Vagina (tissue), 2 donors: ENCODE measurements around the gene ZNF280D. TPM values are rescaled to one million over a fixed set of nuclear protein-coding genes. Genes with fewer than 3 reads are reported as not detected.

Source experiments
- DNase-seq, 2 donors: peaks; one replicate each; pipeline ENCODE4 v3.0.0-alpha.2; 2017; ENCODE audit errors: extremely low spot score in 2 of 2
- H3K27ac ChIP-seq: fragments of 200-600 bp; sonication (generic); one replicate; pipeline ENCODE4 v1.5.1; 2019
- H3K27me3 ChIP-seq: fragments of 200-600 bp; sonication (generic); one replicate; pipeline ENCODE4 v1.5.1; 2019
- H3K36me3 ChIP-seq, 2 donors: fragments of 200-600 bp; sonication (generic); one replicate each; pipeline ENCODE4 v1.5.1; 2017 to 2019
- H3K4me1 ChIP-seq: fragments of 200-600 bp; sonication (generic); one replicate; pipeline ENCODE4 v1.5.1; 2019
- H3K4me3 ChIP-seq, 2 donors: fragments of 200-600 bp; sonication (generic); 1 replicate in 1 of 2; 2 replicates in 1 of 2; pipeline ENCODE4 v1.5.1; 2016 to 2019
- H3K9me3 ChIP-seq: fragments of 200-600 bp; sonication (generic); one replicate; pipeline ENCODE4 v1.5.1; 2019
- POLR2A ChIP-seq, 2 donors: fragments of 450-650 bp; IDR thresholded peaks; one replicate each; pipeline ENCODE4 v1.6.1; 2017; ENCODE audit warnings: antibody characterized with exemption in 2 of 2, mild to moderate bottlenecking in 2 of 2, moderate library complexity in 2 of 2
- POLR2AphosphoS5 ChIP-seq, 2 donors: sonication (generic); formaldehyde crosslinking; IDR thresholded peaks; one replicate each; pipeline ENCODE4 v1.9.0; 2017; ENCODE audit warnings: antibody characterized with exemption in 2 of 2, mild to moderate bottlenecking in 2 of 2, low read depth in 1 of 2; ENCODE audit not compliant: insufficient read depth in 1 of 2
- intact Hi-C: fragments of 100-400 bp; cut with DNase I; formaldehyde crosslinking; loops from one replicate; pipeline ENCODE4 v1.15.1; 2023
- total RNA-seq: library from RNA; depleted of rRNA; stranded (reverse); fragments of >200 nt; gene quantifications from one replicate; pipeline ENCODE4 v1.2.3, GENCODE V29; 2016
- TF ChIP-seq, protein P1 (sequence below), 3 experiments: fragments of 450-650 bp in 2 of 3; fragments of 200-600 bp in 1 of 3; sonication (generic) in 1 of 3; IDR thresholded peaks; one replicate each; pipeline ENCODE4 v1.5.1; 2017 to 2019; ENCODE audit warnings: antibody characterized with exemption in 3 of 3, mild to moderate bottlenecking in 2 of 3, moderate library complexity in 2 of 3

The ZNF280D gene
- total RNA-seq, 1 donor from 2014 or later = 57.9 TPM

DNA sequence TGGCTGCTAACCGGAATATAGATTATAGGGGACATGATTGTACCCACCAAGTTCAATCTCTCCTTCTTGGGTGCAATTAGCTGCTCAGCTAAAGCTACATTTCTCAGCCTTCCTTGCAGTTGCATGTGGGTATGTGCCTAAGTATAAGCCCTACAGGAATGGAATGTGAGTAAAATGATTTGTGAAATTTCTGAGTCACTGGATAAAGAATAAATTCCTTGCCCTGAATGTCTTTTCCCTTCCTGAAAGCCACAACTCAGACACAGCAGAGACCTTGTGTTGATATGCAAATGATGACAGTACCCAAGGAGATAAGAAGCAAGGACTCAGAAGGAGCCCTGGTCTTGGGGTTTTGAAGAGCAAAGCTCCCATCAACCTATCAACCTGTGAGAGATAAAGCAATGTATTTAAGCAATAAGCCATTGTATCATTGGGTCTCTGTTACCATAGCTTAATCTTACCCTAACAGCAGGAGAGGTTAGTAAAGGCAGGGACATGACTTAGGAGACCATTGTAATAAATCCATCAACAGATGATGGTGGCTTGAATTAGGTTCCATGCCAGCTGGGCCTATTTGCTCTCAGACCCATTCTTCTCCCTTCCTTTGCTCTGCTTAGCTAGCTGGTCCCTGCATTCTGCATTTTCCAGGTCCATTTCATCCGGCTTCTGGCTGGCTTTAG, 25.6 kb upstream of the ZNF280D start:
- DNase-seq = no peak
- peak overlapping the region; percentile 42 for H3K27ac ChIP-seq
- TF ChIP-seq, protein P1, sequence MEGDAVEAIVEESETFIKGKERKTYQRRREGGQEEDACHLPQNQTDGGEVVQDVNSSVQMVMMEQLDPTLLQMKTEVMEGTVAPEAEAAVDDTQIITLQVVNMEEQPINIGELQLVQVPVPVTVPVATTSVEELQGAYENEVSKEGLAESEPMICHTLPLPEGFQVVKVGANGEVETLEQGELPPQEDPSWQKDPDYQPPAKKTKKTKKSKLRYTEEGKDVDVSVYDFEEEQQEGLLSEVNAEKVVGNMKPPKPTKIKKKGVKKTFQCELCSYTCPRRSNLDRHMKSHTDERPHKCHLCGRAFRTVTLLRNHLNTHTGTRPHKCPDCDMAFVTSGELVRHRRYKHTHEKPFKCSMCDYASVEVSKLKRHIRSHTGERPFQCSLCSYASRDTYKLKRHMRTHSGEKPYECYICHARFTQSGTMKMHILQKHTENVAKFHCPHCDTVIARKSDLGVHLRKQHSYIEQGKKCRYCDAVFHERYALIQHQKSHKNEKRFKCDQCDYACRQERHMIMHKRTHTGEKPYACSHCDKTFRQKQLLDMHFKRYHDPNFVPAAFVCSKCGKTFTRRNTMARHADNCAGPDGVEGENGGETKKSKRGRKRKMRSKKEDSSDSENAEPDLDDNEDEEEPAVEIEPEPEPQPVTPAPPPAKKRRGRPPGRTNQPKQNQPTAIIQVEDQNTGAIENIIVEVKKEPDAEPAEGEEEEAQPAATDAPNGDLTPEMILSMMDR (IDR thresholded peaks at IDR 0.05) = no peak
- no peak for TF ChIP-seq POLR2A (IDR thresholded peaks at IDR 0.05)
- no peak overlapping the region for H3K4me3 ChIP-seq
- peaks cover 47% of the 10 kb centered on the region for H3K4me1 ChIP-seq
- H3K9me3 ChIP-seq = no peaks in the 10 kb centered on the region
- intact Hi-C loops = no loop called here
- H3K36me3 ChIP-seq = no peaks in the 10 kb centered on the region
- no peaks in the 10 kb centered on the region for H3K27me3 ChIP-seq

- Histone ChIP-seq H3K27me3 (no peaks in the 10 kb centered on the region), H3K9me3 (no peaks in the 10 kb centered on the region), H3K27ac (peak overlapping the region; percentile 42), H3K4me1 (peaks cover 37% of the 10 kb centered on the region), H3K4me3 (no peak overlapping the region), H3K36me3 (no peaks in the 10 kb centered on the region)
- TF ChIP-seq POLR2AphosphoS5 (IDR thresholded peaks at IDR 0.05; ENCODE audit: insufficient read depth in 1 of 2, low read depth in 1 of 2) = no peak
- TF ChIP-seq, protein P1 (IDR thresholded peaks at IDR 0.05) = no peak
- no peak for TF ChIP-seq POLR2A (IDR thresholded peaks at IDR 0.05)
- intact Hi-C loops = no loop called here
- DNase-seq = no peak
Observed at GRCh38 chr15:56757875-56758274, 24.6 kb upstream of the ZNF280D start.

DNA sequence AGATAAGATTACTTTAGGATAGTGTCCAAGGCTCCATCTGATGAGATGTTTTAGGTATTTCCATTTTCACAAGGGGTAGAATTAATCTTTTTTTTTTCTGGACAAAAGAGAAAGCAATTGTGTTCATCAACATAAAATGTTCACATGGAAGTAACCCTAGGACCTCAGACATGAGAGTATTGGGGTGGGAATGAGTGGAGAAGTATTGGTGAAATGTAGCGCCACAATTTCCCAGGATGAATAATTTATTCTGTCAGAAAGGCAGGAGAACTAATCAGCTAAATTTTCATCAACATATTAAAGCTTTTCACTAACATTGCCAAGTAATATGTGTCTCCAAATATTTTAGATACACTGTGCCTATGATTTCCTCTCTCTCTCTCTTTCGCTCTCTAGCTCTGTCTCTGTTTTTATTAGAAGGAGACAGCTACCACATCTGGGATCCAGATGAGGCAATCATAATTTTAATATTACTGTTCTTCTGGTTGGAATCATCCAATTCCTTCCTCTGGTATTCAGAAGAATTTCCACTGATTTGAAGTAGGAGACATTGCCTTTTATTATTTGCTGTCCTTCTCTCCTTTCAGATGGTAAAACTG, 21.6 kb upstream of the ZNF280D start:
- no peak for DNase-seq
- intact Hi-C loops = no loop called here
- TF ChIP-seq POLR2A (IDR thresholded peaks at IDR 0.05) = no peak
- Histone ChIP-seq H3K27me3 (no peaks in the 10 kb centered on the region), H3K36me3 (no peaks in the 10 kb centered on the region), H3K4me1 (peaks cover 17% of the 10 kb centered on the region), H3K9me3 (no peaks in the 10 kb centered on the region), H3K4me3 (no peak overlapping the region), H3K27ac (no peak overlapping the region)

DNA sequence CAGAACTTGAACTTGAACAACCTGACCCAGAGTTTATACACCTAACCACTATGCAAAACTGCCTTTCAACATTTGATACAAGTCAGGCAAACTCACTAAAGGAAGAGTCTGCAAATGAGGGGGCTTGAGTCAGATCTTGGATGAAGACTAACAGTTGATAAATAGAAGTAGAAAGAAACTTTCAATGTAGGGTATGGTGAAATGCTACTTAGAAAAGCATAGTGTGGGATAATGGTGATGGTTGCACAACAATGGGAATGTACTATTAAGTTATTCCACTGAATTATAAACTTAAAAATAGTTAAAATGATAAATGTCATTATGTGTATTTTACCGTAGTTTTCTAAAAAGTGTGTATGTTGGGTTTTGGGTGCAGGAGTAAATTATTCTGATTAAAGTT, 19.7 kb upstream of the ZNF280D start:
- no peak overlapping the region for H3K4me3 ChIP-seq
- TF ChIP-seq POLR2A (IDR thresholded peaks at IDR 0.05) (no peak), POLR2AphosphoS5 (IDR thresholded peaks at IDR 0.05; ENCODE audit: insufficient read depth in 1 of 2, low read depth in 1 of 2) (no peak)
- TF ChIP-seq, protein P1 (IDR thresholded peaks at IDR 0.05) = no peak
- H3K36me3 ChIP-seq = no peaks in the 10 kb centered on the region
- H3K27me3 ChIP-seq = no peaks in the 10 kb centered on the region
- intact Hi-C loops = no loop called here
- H3K27ac ChIP-seq = no peak overlapping the region
- no peaks in the 10 kb centered on the region for H3K4me1 ChIP-seq
- no peaks in the 10 kb centered on the region for H3K9me3 ChIP-seq
- no peak for DNase-seq

DNA sequence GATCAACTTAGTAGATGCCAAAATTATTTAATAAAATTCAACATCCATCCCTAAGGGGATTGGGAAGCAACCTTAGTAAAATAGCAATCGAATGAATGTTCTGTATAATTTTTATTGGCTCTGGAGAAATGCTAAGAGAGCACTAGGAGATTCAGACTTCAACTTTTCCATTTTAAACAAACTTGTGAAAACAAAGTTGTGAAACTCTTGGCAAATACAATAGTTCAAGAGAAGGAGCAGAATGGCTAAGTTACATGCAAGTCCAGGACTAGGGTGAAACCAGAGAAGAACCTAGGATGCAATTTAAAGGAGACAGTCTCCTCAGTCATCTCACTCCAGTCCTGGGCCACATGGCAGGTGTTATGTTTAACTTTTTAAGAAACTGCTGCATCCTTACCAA, 16.7 kb upstream of the ZNF280D start:
- TF ChIP-seq, protein P1 (IDR thresholded peaks at IDR 0.05) = no peak
- TF ChIP-seq POLR2AphosphoS5 (IDR thresholded peaks at IDR 0.05; ENCODE audit: insufficient read depth in 1 of 2, low read depth in 1 of 2) = peak; percentile 28 to 78
- H3K27ac ChIP-seq = no peak overlapping the region
- H3K36me3 ChIP-seq = no peaks in the 10 kb centered on the region
- H3K4me1 ChIP-seq = no peaks in the 10 kb centered on the region
- no peaks in the 10 kb centered on the region for H3K9me3 ChIP-seq
- intact Hi-C loops = no loop called here
- H3K4me3 ChIP-seq = no peak overlapping the region
- H3K27me3 ChIP-seq = no peaks in the 10 kb centered on the region
- no peak for DNase-seq
